ENCODE data around the gene RASGRP4. TPM values are rescaled to one million over a fixed set of nuclear protein-coding genes. Genes with fewer than 3 reads are reported as not detected.

Gene RASGRP4
- polyA plus RNA-seq, 1 donor (not counting 4 experiments of a cell fraction or from before 2014, with no cell fraction given), result not detected

DNA sequence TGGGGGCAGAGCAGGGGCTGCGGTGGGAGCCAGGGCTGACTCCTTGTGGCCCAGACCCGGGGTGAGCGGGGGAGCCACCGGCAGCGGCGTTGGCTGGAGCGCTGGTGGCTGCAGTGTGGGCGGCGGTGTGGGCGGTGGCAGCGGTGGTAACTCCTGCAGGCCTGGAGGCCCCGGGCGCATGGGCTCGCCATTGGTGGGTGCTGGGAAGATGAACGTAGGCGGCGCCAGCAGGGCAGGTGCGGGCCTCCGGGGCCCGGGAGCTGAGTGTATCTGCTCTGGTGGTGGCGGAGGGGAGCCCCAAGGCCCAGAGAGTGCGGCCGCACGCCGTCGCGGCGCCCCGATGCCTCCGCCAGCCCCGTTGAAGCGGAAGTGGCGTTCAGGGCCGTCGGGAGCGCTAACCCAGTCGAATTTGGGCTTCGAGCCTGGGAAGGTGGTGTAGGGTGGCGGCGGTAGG lies 40.2 kb downstream of the RASGRP4 start:
- no peak overlapping the region for H3K4me2 ChIP-seq (ENCODE audit: control insufficient read depth, extremely low read depth, insufficient read depth, low read depth, low read length)
- H3K79me2 ChIP-seq (ENCODE audit: control insufficient read depth, insufficient read depth, low read length), result peaks cover 7% of the 10 kb centered on the region
- peaks cover 12 to 36% of the 10 kb centered on the region in 2 experiments for H3K36me3 ChIP-seq (ENCODE audit: control insufficient read depth in 2 of 2, extremely low read depth in 1 of 2, insufficient read depth in 2 of 2, low read length in 2 of 2)
- peaks cover 21% of the 10 kb centered on the region for H3K4me1 ChIP-seq (ENCODE audit: control insufficient read depth, extremely low read depth, insufficient read depth, low read length)
- no peak overlapping the region for H3K9ac ChIP-seq (ENCODE audit: control insufficient read depth, extremely low read depth, insufficient read depth, low read length)
- DNase-seq (ENCODE audit: low read depth, low spot score), result no peak
- no peak overlapping the region for H2AFZ ChIP-seq (ENCODE audit: control insufficient read depth, low read length)
- no peak for FAIRE-seq
- no peak overlapping the region for H3K4me3 ChIP-seq (ENCODE audit: control insufficient read depth in 2 of 3, extremely low read depth in 1 of 3, insufficient read depth in 2 of 3, low read depth in 1 of 3, low read length in 3 of 3)
- H3K27me3 ChIP-seq (ENCODE audit: control insufficient read depth, extremely low read depth, insufficient read depth, low read length), result no peaks in the 10 kb centered on the region
- peaks cover 6% of the 10 kb centered on the region for H3K9me1 ChIP-seq (ENCODE audit: control insufficient read depth, extremely low read depth, insufficient read depth, low read length)
- no peaks in the 10 kb centered on the region for H3K9me3 ChIP-seq (ENCODE audit: control insufficient read depth, low read depth, low read length)
- H3K27ac ChIP-seq (ENCODE audit: control insufficient read depth, insufficient read depth, low read length), result no peak overlapping the region
- peaks cover 14% of the 10 kb centered on the region for H4K20me1 ChIP-seq (ENCODE audit: control insufficient read depth, extremely low read depth, insufficient read depth, low read length)
- no peak for TF ChIP-seq EZH2 (IDR thresholded peaks at IDR 0.05; ENCODE audit: low read length)
- TF ChIP-seq, protein P1, sequence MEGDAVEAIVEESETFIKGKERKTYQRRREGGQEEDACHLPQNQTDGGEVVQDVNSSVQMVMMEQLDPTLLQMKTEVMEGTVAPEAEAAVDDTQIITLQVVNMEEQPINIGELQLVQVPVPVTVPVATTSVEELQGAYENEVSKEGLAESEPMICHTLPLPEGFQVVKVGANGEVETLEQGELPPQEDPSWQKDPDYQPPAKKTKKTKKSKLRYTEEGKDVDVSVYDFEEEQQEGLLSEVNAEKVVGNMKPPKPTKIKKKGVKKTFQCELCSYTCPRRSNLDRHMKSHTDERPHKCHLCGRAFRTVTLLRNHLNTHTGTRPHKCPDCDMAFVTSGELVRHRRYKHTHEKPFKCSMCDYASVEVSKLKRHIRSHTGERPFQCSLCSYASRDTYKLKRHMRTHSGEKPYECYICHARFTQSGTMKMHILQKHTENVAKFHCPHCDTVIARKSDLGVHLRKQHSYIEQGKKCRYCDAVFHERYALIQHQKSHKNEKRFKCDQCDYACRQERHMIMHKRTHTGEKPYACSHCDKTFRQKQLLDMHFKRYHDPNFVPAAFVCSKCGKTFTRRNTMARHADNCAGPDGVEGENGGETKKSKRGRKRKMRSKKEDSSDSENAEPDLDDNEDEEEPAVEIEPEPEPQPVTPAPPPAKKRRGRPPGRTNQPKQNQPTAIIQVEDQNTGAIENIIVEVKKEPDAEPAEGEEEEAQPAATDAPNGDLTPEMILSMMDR (optimal IDR thresholded peaks at IDR 0.05 in 1 of 3, IDR thresholded peaks at IDR 0.05 in 1 of 3, conservative IDR thresholded peaks at IDR 0.05 in 1 of 3; ENCODE audit: extremely low read depth in 1 of 3, insufficient read depth in 2 of 3, low read length in 3 of 3), result no peak
- dilution Hi-C loops (cut with MboI; ENCODE audit: extremely low pct_ligation_motif_present, low sequenced_read_pairs), result no loop called here

DNA sequence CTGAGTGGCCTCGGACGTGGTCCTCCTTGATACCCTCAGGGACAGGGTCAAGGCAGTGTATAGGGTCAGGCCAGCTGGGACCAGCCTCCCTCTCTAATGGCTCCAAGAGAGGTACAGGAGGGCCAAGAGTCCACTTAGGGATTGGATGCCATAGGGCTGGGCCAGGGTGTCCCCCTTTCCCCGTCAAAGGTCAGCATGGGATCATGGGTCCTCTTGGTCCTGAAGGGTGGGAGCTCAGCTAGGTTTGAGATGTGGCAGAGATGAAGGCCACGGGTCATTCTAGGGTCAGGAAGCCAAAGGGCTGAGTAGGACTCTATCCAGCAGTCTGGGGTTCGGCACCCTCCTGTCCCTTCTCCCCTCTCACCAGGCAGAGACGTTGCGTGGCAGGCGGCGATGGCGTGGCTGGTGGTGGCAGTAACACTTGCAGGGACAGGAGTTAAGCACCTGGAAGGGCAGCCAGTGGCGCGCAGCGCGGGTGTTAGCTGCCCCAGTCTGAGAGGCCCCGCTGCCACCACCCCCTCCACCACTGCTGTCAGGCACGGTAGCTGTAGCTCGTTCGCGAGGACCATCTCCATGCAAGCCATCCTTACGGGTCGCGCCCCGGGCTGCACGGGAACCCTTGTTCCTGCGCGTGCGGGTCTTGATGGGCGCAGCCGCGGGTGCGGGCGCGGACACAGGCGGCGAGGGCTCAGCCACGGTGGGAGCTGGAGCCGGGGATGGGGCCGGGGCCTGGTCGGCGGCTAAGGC lies 40.8 kb downstream of the RASGRP4 start:
- Histone ChIP-seq H3K27ac (ENCODE audit: control insufficient read depth, insufficient read depth, low read length) (no peak overlapping the region), H2AFZ (ENCODE audit: control insufficient read depth, low read length) (no peak overlapping the region), H3K9me3 (ENCODE audit: control insufficient read depth, low read depth, low read length) (no peaks in the 10 kb centered on the region), H3K4me3 (ENCODE audit: control insufficient read depth in 2 of 3, extremely low read depth in 1 of 3, insufficient read depth in 2 of 3, low read depth in 1 of 3, low read length in 3 of 3) (no peak overlapping the region), H3K36me3 (ENCODE audit: control insufficient read depth in 2 of 2, extremely low read depth in 1 of 2, insufficient read depth in 2 of 2, low read length in 2 of 2) (peaks cover 15 to 38% of the 10 kb centered on the region in 2 experiments), H3K9me1 (ENCODE audit: control insufficient read depth, extremely low read depth, insufficient read depth, low read length) (peaks cover 6% of the 10 kb centered on the region), H3K4me2 (ENCODE audit: control insufficient read depth, extremely low read depth, insufficient read depth, low read depth, low read length) (no peak overlapping the region), H3K79me2 (ENCODE audit: control insufficient read depth, insufficient read depth, low read length) (peaks cover 7% of the 10 kb centered on the region), H4K20me1 (ENCODE audit: control insufficient read depth, extremely low read depth, insufficient read depth, low read length) (peaks cover 14% of the 10 kb centered on the region), H3K27me3 (ENCODE audit: control insufficient read depth, extremely low read depth, insufficient read depth, low read length) (no peaks in the 10 kb centered on the region), H3K9ac (ENCODE audit: control insufficient read depth, extremely low read depth, insufficient read depth, low read length) (no peak overlapping the region), H3K4me1 (ENCODE audit: control insufficient read depth, extremely low read depth, insufficient read depth, low read length) (peaks cover 21% of the 10 kb centered on the region)
- DNase-seq (ENCODE audit: low read depth, low spot score), result no peak
- dilution Hi-C loops (cut with MboI; ENCODE audit: extremely low pct_ligation_motif_present, low sequenced_read_pairs), result no loop called here
- TF ChIP-seq, protein P1 (optimal IDR thresholded peaks at IDR 0.05 in 1 of 3, IDR thresholded peaks at IDR 0.05 in 1 of 3, conservative IDR thresholded peaks at IDR 0.05 in 1 of 3; ENCODE audit: extremely low read depth in 1 of 3, insufficient read depth in 2 of 3, low read length in 3 of 3), result peak in 1 of 3 experiments; percentile 1
- TF ChIP-seq EZH2 (IDR thresholded peaks at IDR 0.05; ENCODE audit: low read length), result no peak
- no peak for FAIRE-seq

Measured in keratinocyte (primary cell).